K562 treated with DMSO at 1 percent for 24 hours (cell line): ENCODE data around the gene ZNF394. TPM values are rescaled to one million over a fixed set of nuclear protein-coding genes. Genes with fewer than 3 reads are reported as not detected.

Experiments
- total RNA-seq: library from RNA; unstranded; fragments of 300-600 nt; gene quantifications from 2 replicates; pipeline ENCODE4 v1.2.3, GENCODE V29; 2022; ENCODE audit warnings: low read depth; ENCODE audit not compliant: insufficient read depth

ZNF394 gene
- 26.7 and 30.4 TPM in 2 replicates for total RNA-seq

DNA sequence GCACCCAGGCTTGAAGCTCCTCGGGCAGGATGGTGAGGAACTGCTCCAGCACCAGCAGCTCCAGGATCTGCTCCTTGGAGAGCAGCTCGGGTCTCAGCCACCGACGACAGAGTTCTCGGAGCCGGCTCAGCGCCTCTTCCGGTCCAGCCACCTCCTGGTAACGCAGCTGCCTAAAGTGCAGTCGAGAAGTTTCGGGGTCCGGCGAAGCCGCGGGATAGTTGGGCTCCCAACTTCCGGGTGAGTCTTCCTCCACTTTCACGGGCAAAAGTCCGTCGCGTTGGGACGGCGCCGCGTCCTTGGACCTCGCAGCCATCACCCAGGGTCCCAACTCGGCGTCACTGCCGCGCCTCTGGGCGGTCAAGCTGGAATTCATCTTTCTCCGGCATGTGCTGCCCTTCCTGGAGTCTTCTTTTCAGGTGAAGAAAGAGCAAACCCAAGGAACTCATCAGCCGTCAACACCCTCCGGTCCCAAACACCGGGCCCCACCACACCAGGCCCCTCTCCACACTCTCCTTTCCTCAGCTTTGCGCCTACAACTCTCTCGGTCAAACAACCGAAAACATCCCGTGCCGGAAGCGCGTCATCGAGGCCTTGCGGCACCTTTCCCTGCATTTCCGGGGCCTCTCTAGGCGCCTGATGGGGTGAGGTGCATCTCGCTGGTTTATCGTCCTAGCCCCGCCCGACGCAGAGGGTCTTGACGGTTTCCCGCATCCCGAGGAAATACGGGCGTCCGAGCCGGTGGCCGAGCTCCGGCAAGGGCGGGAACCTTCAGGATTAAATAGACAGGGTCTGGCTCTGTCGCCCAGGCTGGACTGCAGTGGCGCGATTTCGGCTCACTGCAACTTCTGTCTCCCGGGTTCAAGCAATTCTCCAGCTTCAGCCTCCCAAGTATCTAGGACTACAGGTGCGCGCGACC lies at the start of gene ZNF394:
Gene ZNF394 (minus strand): TSS at position 561 of the 916 bp plus-strand sequence. CDS start 188 bp downstream, at position 373.

DNA sequence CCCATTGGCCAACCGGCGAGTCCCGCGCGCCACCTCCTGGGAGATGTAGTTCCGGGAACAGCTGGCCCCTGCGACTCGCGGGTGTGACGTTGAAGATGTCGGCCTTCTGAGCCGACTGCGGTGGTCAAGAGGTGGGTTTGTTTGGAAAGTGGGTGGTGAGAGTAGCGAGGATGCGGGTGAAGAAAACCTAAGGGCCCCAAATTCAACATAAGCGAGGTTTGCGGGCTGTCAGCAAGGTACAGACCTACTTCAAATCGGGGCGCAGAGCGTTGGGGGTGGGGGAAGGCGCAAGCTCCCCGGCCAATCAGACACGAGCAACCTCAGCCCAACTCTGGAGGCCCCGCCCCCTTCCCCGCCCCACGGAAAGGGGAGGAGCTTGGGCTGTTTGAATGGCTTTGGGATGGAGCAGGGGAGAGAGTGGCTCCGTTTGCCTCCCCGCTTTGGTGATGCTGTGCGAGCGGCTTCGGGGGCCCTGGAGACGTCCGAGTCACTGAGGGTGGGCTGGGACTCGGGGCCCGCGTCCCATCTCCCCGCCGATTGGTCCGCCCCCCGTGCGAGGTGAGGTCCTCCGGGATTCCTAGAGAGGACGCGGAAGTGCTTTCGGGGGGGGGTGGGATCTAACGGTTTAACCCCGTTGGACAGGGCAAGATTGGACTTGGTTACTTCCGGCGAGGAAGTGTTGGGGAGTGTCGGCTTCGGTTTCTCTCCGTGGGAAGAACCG lies 4.7 kb upstream of the ZNF394 start, which contains the start of gene ZKSCAN5:
Gene ZKSCAN5 (plus strand): TSS at position 60 of the 721 bp plus-strand sequence. CDS start 1,383 bp downstream, outside the sequence.

DNA sequence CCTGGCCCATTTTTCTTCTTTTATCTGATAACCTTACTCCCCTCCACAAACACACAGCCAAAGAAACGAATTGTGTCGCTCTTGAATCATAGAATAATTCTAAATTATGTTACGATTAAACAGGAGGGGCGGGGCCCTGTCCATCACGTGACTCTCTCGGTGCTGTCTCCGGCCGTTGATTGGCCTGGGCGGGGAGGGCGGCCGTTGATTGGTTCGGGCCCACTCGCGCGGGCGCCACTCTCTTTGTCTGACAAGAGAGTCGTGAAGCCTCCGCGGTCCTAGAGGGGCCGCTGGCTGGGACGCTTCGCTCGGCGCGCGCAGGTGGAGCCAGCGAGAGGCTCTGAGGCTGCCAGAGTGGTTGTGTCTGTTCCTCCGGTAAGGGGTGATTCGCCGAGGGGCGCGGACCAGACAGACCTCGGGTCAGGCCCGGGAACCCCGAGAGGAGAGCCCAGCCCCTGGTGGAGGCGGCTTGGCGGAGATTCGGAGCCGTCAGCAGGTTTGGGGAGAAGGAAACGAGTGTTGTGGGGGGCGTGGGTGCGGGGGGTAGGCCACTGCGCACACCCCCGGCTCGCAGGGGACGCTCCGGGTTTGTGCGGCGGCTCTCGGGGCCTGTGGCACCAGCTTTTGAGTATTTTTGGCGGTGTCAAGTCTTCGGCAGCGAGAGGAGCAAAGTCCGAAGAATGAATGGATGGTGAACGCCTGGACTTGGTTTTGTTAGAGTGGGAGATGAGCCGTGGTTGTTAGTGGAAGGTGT lies 27.3 kb downstream of the ZNF394 start, which contains the start of gene ZNF789:
Gene ZNF789 (plus strand): TSS at position 330 of the 754 bp plus-strand sequence. CDS start 3,567 bp downstream, outside the sequence.

Other genes starting within 250 kb of the ZNF394 start
- gene MYH16, start 227.4 kb downstream of the ZNF394 start, total RNA-seq = not detected in 2 replicates
- gene ARPC1A, start 174.4 kb downstream of the ZNF394 start, total RNA-seq = 122 and 135 TPM in 2 replicates
- 1,077 and 1,088 TPM in 2 replicates for gene ARPC1B, start 125.6 kb downstream of the ZNF394 start, total RNA-seq
- 162 and 168 TPM in 2 replicates for gene PDAP1, start 91.7 kb downstream of the ZNF394 start, total RNA-seq
- 177 and 213 TPM in 2 replicates for gene BUD31, start 91.3 kb downstream of the ZNF394 start, total RNA-seq
- 14.0 and 15.7 TPM in 2 replicates for gene PTCD1, start 61.5 kb downstream of the ZNF394 start, total RNA-seq
- 104 TPM in 2 replicates for gene CPSF4, start 61.3 kb downstream of the ZNF394 start, total RNA-seq
- gene ATP5MF, start 34.1 kb downstream of the ZNF394 start, total RNA-seq = 1,250 and 1,342 TPM in 2 replicates
- gene ZNF789, start 27.4 kb downstream of the ZNF394 start, total RNA-seq = 10.0 and 16.6 TPM in 2 replicates
- 11.7 and 12.9 TPM in 2 replicates for gene ZKSCAN5, start 4.4 kb upstream of the ZNF394 start, total RNA-seq
- gene FAM200A, start 51.8 kb upstream of the ZNF394 start, total RNA-seq = 5.2 and 6.4 TPM in 2 replicates
- gene ZNF655, start 58.4 kb upstream of the ZNF394 start, total RNA-seq = 61.0 and 64.6 TPM in 2 replicates
- gene TMEM225B, start 98.0 kb upstream of the ZNF394 start, total RNA-seq = 0.42 and 1.1 TPM in 2 replicates
- 10.4 and 11.2 TPM in 2 replicates for gene ZSCAN25, start 116.7 kb upstream of the ZNF394 start, total RNA-seq
- 4.8 and 6.7 TPM in 2 replicates for gene CYP3A5, start 179.7 kb upstream of the ZNF394 start, total RNA-seq
- not detected in 2 replicates for gene CYP3A7, start 234.9 kb upstream of the ZNF394 start, total RNA-seq